K562 (cell line): ENCODE data around the gene PGPEP1. TPM values are rescaled to one million over a fixed set of nuclear protein-coding genes. Genes with fewer than 3 reads are reported as not detected.

Experiments
- ATAC-seq: fragments of 200-7000 bp; cut with Tn5 transposase; 3 replicates; pipeline ENCODE4 v1.9.1; 2020; ENCODE audit warnings: moderate library complexity
- BruUV-seq: library from RNA; stranded (reverse); fragments of 400-500 nt; replicated peaks from 2 replicates; lab custom pipeline; 2021; lab: Mats Ljungman, UMichigan
- CTCF ChIA-PET: fragments of 300-600 bp; formaldehyde crosslinking; extraction: SDS; loops from one replicate; lab custom pipeline; 2021; ENCODE audit warnings: low intra/inter-chr PET ratio; lab: Yijun Ruan, JAX
- POLR2A ChIA-PET: fragments of 300-600, 350-650 bp; sonication (Branson Sonifier 250); formaldehyde crosslinking; extraction: SDS; loops from one replicate; lab custom pipeline; 2021; ENCODE audit warnings: antibody characterized with exemption, inconsistent platforms; lab: Yijun Ruan, JAX
- DNase-seq, 4 experiments: peaks; one replicate each; pipeline versions ENCODE4 v3.0.0 to v3.0.0-alpha.2; 2011 to 2018; ENCODE audit warnings: low spot score in 3 of 4, mixed read lengths in 3 of 4; ENCODE audit errors: extremely low read depth in 1 of 4
- FAIRE-seq: peaks from 2 replicates; lab custom pipeline; 2011; peaks lifted over from hg19 to GRCh38; lab: Jason Lieb, UNC
- H2AFZ ChIP-seq: 2 replicates; pipeline ENCODE4 v1.6.0; 2011; ENCODE audit warnings: low read depth, low read length, control low read depth, inconsistent platforms
- H3K27ac ChIP-seq: fragments of 200-600 bp; 3 replicates; pipeline ENCODE4 v1.8.0; 2011; ENCODE audit warnings: low read depth, mild to moderate bottlenecking, control low read depth, inconsistent platforms, low read length, moderate library complexity, mixed read lengths; ENCODE audit errors: extremely low read depth
- H3K27me3 ChIP-seq, 2 experiments: fragments of 300-600 bp in 1 of 2; 2 replicates in 1 of 2; 3 replicates in 1 of 2; pipeline versions ENCODE4 v1.6.0 to v1.8.0; 2011; ENCODE audit warnings: inconsistent platforms in 2 of 2, low read length in 2 of 2, mild to moderate bottlenecking in 1 of 2, mixed read lengths in 1 of 2, moderate library complexity in 1 of 2; ENCODE audit not compliant: control insufficient read depth in 2 of 2, insufficient read depth in 2 of 2
- H3K36me3 ChIP-seq: fragments of 300-600 bp; 3 replicates; pipeline ENCODE4 v1.8.0; 2011; ENCODE audit warnings: mild to moderate bottlenecking, low read length, inconsistent platforms; ENCODE audit not compliant: control insufficient read depth, insufficient read depth
- H3K4me1 ChIP-seq, 2 experiments: fragments of 200-600 bp in 1 of 2; replicated peaks in 1 of 2; 2 replicates in 1 of 2; 3 replicates in 1 of 2; pipeline versions ENCODE4 v1.5.1 to v1.8.0; 2011; ENCODE audit warnings: inconsistent platforms in 2 of 2, low read length in 2 of 2, mild to moderate bottlenecking in 1 of 2, mixed read lengths in 1 of 2, moderate library complexity in 1 of 2; ENCODE audit not compliant: control insufficient read depth in 2 of 2, insufficient read depth in 2 of 2
- H3K4me2 ChIP-seq: 2 replicates; pipeline ENCODE4 v1.6.1; 2011; ENCODE audit warnings: low read length, control low read depth, inconsistent platforms, mixed read lengths; ENCODE audit not compliant: insufficient read depth
- H3K4me3 ChIP-seq: fragments of 200-600 bp; sonication (generic), shearing (Covaris generic); 2 replicates; pipeline ENCODE4 v1.5.1; 2016; ENCODE audit warnings: control low read depth, inconsistent platforms
- H3K79me2 ChIP-seq: fragments of 200-600 bp; 3 replicates; pipeline ENCODE4 v1.8.0; 2011; ENCODE audit warnings: low read length, inconsistent platforms; ENCODE audit not compliant: control insufficient read depth, insufficient read depth
- H3K9ac ChIP-seq, 2 experiments: 2 replicates each; pipeline versions ENCODE4 v1.6.0 to v1.6.1; 2011; ENCODE audit warnings: low read depth in 2 of 2, low read length in 2 of 2, control low read depth in 1 of 2, inconsistent platforms in 1 of 2, mild to moderate bottlenecking in 1 of 2, mixed read lengths in 1 of 2; ENCODE audit not compliant: insufficient read depth in 1 of 2
- H3K9me1 ChIP-seq: one replicate; pipeline ENCODE4 v1.6.0; 2011; ENCODE audit warnings: inconsistent platforms, mild to moderate bottlenecking, low read length, moderate library complexity; ENCODE audit not compliant: control insufficient read depth, insufficient read depth
- H3K9me3 ChIP-seq: replicated peaks from 2 replicates; pipeline ENCODE4 v1.5.1; 2011; ENCODE audit warnings: low read depth, low read length, inconsistent platforms; ENCODE audit not compliant: control insufficient read depth, insufficient read depth
- H4K20me1 ChIP-seq: replicated peaks from 2 replicates; pipeline ENCODE4 v1.6.1; 2011; ENCODE audit warnings: low read length, inconsistent platforms, mixed read lengths; ENCODE audit not compliant: control insufficient read depth, insufficient read depth
- ARID1B ChIP-seq: fragments of 450-650 bp; IDR thresholded peaks from 2 replicates; pipeline ENCODE4 v1.6.1; 2016; ENCODE audit warnings: antibody characterized with exemption, mild to moderate bottlenecking, inconsistent platforms
- CHD7 ChIP-seq: fragments of 200-600 bp; sonication (generic); IDR thresholded peaks from one replicate; pipeline ENCODE4 v1.6.1; 2012; ENCODE audit warnings: mild to moderate bottlenecking, low read depth, low read length, inconsistent platforms
- DPF2 ChIP-seq: fragments of 450-650 bp; IDR thresholded peaks from 2 replicates; pipeline ENCODE4 v1.6.1; 2016
- KDM5B ChIP-seq: fragments of 200-600 bp; sonication (generic); IDR thresholded peaks from 2 replicates; pipeline ENCODE4 v1.6.1; 2012; ENCODE audit warnings: low read depth, mild to moderate bottlenecking, moderate library complexity, low read length, control low read depth, inconsistent platforms; ENCODE audit not compliant: insufficient replicate concordance
- MTA3 ChIP-seq: fragments of 450-650 bp; formaldehyde crosslinking; IDR thresholded peaks from 2 replicates; pipeline ENCODE4 v1.6.1; 2017; ENCODE audit warnings: mild to moderate bottlenecking, borderline replicate concordance
- RBBP5 ChIP-seq: fragments of 200-600 bp; sonication (generic); IDR thresholded peaks from 2 replicates; pipeline ENCODE4 v1.6.1; 2012; ENCODE audit warnings: borderline replicate concordance, mild to moderate bottlenecking, low read length, control low read depth, inconsistent platforms; ENCODE audit not compliant: insufficient read depth, poor library complexity, severe bottlenecking
- TBL1XR1 ChIP-seq, 2 experiments: IDR thresholded peaks; 2 replicates each; pipeline ENCODE4 v1.6.1; 2012; ENCODE audit warnings: improper control_type of control experiment in 2 of 2, low read length in 2 of 2, mild to moderate bottlenecking in 1 of 2
- ZFP36 ChIP-seq: fragments of 150-350 bp; IDR thresholded peaks from 2 replicates; pipeline ENCODE4 v1.6.1; 2018; ENCODE audit warnings: low read length, low read depth; ENCODE audit not compliant: partially characterized antibody
- ZFX ChIP-seq: sonication (generic); formaldehyde crosslinking; IDR thresholded peaks from 2 replicates; pipeline ENCODE4 v1.8.0; 2022; ENCODE audit warnings: mild to moderate bottlenecking, missing genetic modification reagents, moderate library complexity
- ZKSCAN8 ChIP-seq: fragments of 200-800 bp; sonication (Bioruptor generic); IDR thresholded peaks from 2 replicates; pipeline ENCODE4 v1.6.1; 2016; ENCODE audit warnings: missing genetic modification characterization, missing compliant biosample characterization
- ZNF589 ChIP-seq: fragments of 200-800 bp; sonication (Bioruptor generic); IDR thresholded peaks from 2 replicates; pipeline ENCODE4 v1.6.1; 2016; ENCODE audit warnings: low read depth, missing genetic modification characterization, missing compliant biosample characterization
- WGBS: fragments of 100-300 bp; shearing (Covaris generic); methylation state at CpG from one replicate; pipeline ENCODE4 v1.1.6; 2016; ENCODE audit warnings: low coverage, mixed read lengths; ENCODE audit not compliant: insufficient coverage; ENCODE audit errors: missing lambda C conversion rate; 5-methylcytosine and 5-hydroxymethylcytosine counted together
- in situ Hi-C: fragments of 300-500 bp; cut with MboI; formaldehyde crosslinking; loops from 4 replicates; pipeline ENCODE4 v1.15.0; 2018; ENCODE audit warnings: inconsistent platforms, mixed read lengths
- intact Hi-C: fragments of 100-400 bp; cut with micrococcal nuclease; formaldehyde crosslinking; loops from 2 replicates; pipeline ENCODE4 v1.14.2; 2022
- polyA plus RNA-seq, 8 experiments: library from polyadenylated mRNA; depleted of rRNA in 4 of 8; stranded (reverse) in 5 of 8; unstranded in 3 of 8; fragments of >200 nt; fragmentation: Nextera tagmentation in 2 of 8; fragmentation: Illumina TruSeq in 1 of 8; extraction: Ambion mirVana in 2 of 8; extraction: Trizol in 1 of 8; gene quantifications; 2 replicates each; pipeline versions ENCODE4 v1.2.1 to v1.2.3, GENCODE V29; 2011 to 2014; ENCODE audit warnings: inconsistent platforms in 1 of 8, missing spikeins in 1 of 8
- total RNA-seq, 7 experiments: library from RNA; depleted of rRNA in 6 of 7; stranded (reverse); fragments of >200 nt in 6 of 7; fragmentation: Illumina TruSeq in 2 of 7; extraction: Trizol in 2 of 7; gene quantifications; 2 replicates each; pipeline versions ENCODE4 v1.2.1 to v1.2.3, GENCODE V29; 2011 to 2021; ENCODE audit warnings: low replicate concordance in 1 of 7

PGPEP1 gene
- total and polyA plus RNA-seq, 9 of the 15 experiments (the other 6 are each of a cell fraction or from before 2014, with no cell fraction given) = 10.0 to 69.6 (median 33.5) TPM

- peak; percentile 74 for ATAC-seq
- H3K27ac ChIP-seq = peak overlapping the region; percentile 92
- no peaks in the 10 kb centered on the region for H4K20me1 ChIP-seq
- CTCF ChIA-PET = interaction anchor here (0.7 kb wide), 1 partner anchor 48 kb away, joined by 3 read pairs; no protein-coding TSS in a partner anchor
- 12% methylated on average over 6 of the region's 6 CpGs for WGBS
- H3K27me3 ChIP-seq = no peaks in the 10 kb centered on the region
- H3K4me2 ChIP-seq = peak overlapping the region; percentile 93
- FAIRE-seq = peak; percentile 83
- no peaks in the 10 kb centered on the region; the same call in 1 of the 2 replicates for H3K9me3 ChIP-seq
- DNase-seq = peak; percentile 64 to 85 (median 72)
- peaks cover 9 to 40% of the 10 kb centered on the region in 2 experiments; a peak in 4 of 5 replicates for H3K4me1 ChIP-seq
- no peaks in the 10 kb centered on the region for H3K9me1 ChIP-seq
- in situ Hi-C loops = loop anchor here (5.0 kb wide), 1 partner anchor 68 kb away; no protein-coding TSS in a partner anchor
- POLR2A ChIA-PET = interaction anchor here (0.6 to 7.9 kb wide), 12 partner anchors 11 to 935 kb away, joined by 3 to 106 read pairs (median 4); partner anchors contain the start of genes BST2, GDF15 and JUND
- H3K9ac ChIP-seq = peak overlapping the region; percentile 83 to 91
- peak overlapping the region; percentile 97 for H3K4me3 ChIP-seq
- intact Hi-C loops = loop anchor here (2.0 kb wide), 1 partner anchor 69 kb away; no protein-coding TSS in a partner anchor
- peaks cover 29% of the 10 kb centered on the region for H3K79me2 ChIP-seq
- BruUV-seq = no TSS peak
- peak overlapping the region; percentile 84 for H2AFZ ChIP-seq
- peaks cover 28% of the 10 kb centered on the region for H3K36me3 ChIP-seq
- TF ChIP-seq DPF2 (peak; percentile 50; the same call in 1 of the 2 replicates), TBL1XR1 (IDR thresholded peaks at IDR 0.05; ENCODE audit: low read length in 2 of 2) (no peak), RBBP5 (no peak), CHD7 (no peak), KDM5B (no peak), ZNF589 (CRISPR knock-in tag) (0 out of 2 replicates have a peak, but pooled peaks have one; percentile 10), ZKSCAN8 (CRISPR knock-in tag) (no peak), ZFP36 (peak; percentile 87), MTA3 (no peak), ZFX (CRISPR knock-in tag) (no peak), ARID1B (0 out of 2 replicates have a peak, but pooled peaks have one; percentile 35)
Observed at GRCh38 chr19:18339723-18340122, 675 bp upstream of the PGPEP1 start.
